Hepatocyte (in vitro differentiated cells): Measurements from ENCODE around the gene DPPA2. TPM values are rescaled to one million over a fixed set of nuclear protein-coding genes. Genes with fewer than 3 reads are reported as not detected.

ENCODE experiments used
- DNase-seq: peaks from one replicate; pipeline ENCODE4 v3.0.0-alpha.2; 2016; ENCODE audit warnings: low spot score
- H2AFZ ChIP-seq: fragments of 200-600 bp; sonication (generic); 2 replicates; pipeline ENCODE4 v1.6.0; 2016; ENCODE audit warnings: antibody characterized with exemption, mild to moderate bottlenecking
- H3K27ac ChIP-seq: fragments of 200-600 bp; sonication (generic); 2 replicates; pipeline ENCODE4 v1.5.1; 2016; ENCODE audit warnings: mild to moderate bottlenecking
- H3K27me3 ChIP-seq: fragments of 200-600 bp; sonication (generic); 2 replicates; pipeline ENCODE4 v1.6.1; 2016
- H3K36me3 ChIP-seq: fragments of 200-600 bp; sonication (generic); replicated peaks from 2 replicates; pipeline ENCODE4 v1.5.1; 2016; ENCODE audit warnings: low read depth; ENCODE audit not compliant: insufficient read depth
- H3K4me1 ChIP-seq: fragments of 200-600 bp; sonication (generic); 2 replicates; pipeline ENCODE4 v1.5.1; 2016; ENCODE audit warnings: mild to moderate bottlenecking, moderate library complexity; ENCODE audit not compliant: insufficient read depth
- H3K4me2 ChIP-seq: fragments of 200-600 bp; sonication (generic); 2 replicates; pipeline ENCODE4 v1.6.0; 2016
- H3K4me3 ChIP-seq: fragments of 200-600 bp; sonication (generic); 2 replicates; pipeline ENCODE4 v1.5.1; 2016; ENCODE audit warnings: mild to moderate bottlenecking
- H3K79me2 ChIP-seq: fragments of 200-600 bp; sonication (generic); 2 replicates; pipeline ENCODE4 v1.6.0; 2017; ENCODE audit warnings: mild to moderate bottlenecking
- H3K9me2 ChIP-seq: fragments of 200-600 bp; sonication (generic); replicated peaks from 2 replicates; pipeline ENCODE4 v1.6.0; 2017; ENCODE audit warnings: mild to moderate bottlenecking; ENCODE audit not compliant: insufficient read depth
- H3K9me3 ChIP-seq: fragments of 200-600 bp; sonication (generic); 2 replicates; pipeline ENCODE4 v1.5.1; 2016; ENCODE audit warnings: low read depth, mild to moderate bottlenecking
- H4K20me1 ChIP-seq: fragments of 200-600 bp; sonication (generic); 2 replicates; pipeline ENCODE4 v1.6.0; 2016; ENCODE audit warnings: mild to moderate bottlenecking; ENCODE audit not compliant: insufficient read depth, poor library complexity, severe bottlenecking
- CTCF ChIP-seq: fragments of 200-600 bp; sonication (generic); IDR thresholded peaks from 2 replicates; pipeline ENCODE4 v1.5.1; 2016; ENCODE audit warnings: antibody characterized with exemption, mild to moderate bottlenecking; ENCODE audit not compliant: poor library complexity
- EZH2 ChIP-seq: fragments of 200-600 bp; sonication (generic); IDR thresholded peaks from 2 replicates; pipeline ENCODE4 v1.6.1; 2016; ENCODE audit warnings: antibody characterized with exemption, mild to moderate bottlenecking, borderline replicate concordance
- EZH2phosphoT487 ChIP-seq: fragments of 200-600 bp; sonication (generic); IDR thresholded peaks from one replicate; pipeline ENCODE4 v1.6.1; 2018; ENCODE audit warnings: antibody characterized with exemption, mild to moderate bottlenecking, low read depth, moderate library complexity; ENCODE audit not compliant: unreplicated experiment, severe bottlenecking
- WGBS: methylation state at CpG from one replicate; pipeline ENCODE4 v1.1.6; 2016; ENCODE audit warnings: low lambda C conversion rate; ENCODE audit errors: missing lambda C conversion rate; 5-methylcytosine and 5-hydroxymethylcytosine counted together
- polyA plus RNA-seq: library from polyadenylated mRNA; unstranded; fragments of >200 nt; fragmentation: Nextera tagmentation; extraction: Ambion mirVana; gene quantifications from 2 replicates; pipeline ENCODE4 v1.2.1, GENCODE V29; 2016
- small RNA-seq: library from RNA; depleted of rRNA; stranded (forward); fragments of <200 nt; gene quantifications from one replicate; pipeline ENCODE3, GENCODE V24; 2014
- total RNA-seq: library from RNA; depleted of rRNA; stranded (reverse); fragments of >200 nt; gene quantifications from 2 replicates; pipeline ENCODE4 v1.2.3, GENCODE V29; 2014

DPPA2 gene
- total and polyA plus RNA-seq, 2 experiments from 2014 or later = not detected

GRCh38 chr3:109257269-109257668 is 59.0 kb downstream of the DPPA2 start:
- WGBS = 53% methylated on average over 2 of the region's 2 CpGs
- no peaks in the 10 kb centered on the region for H3K27me3 ChIP-seq
- no peaks in the 10 kb centered on the region for H4K20me1 ChIP-seq
- H3K9me2 ChIP-seq = no peaks in the 10 kb centered on the region
- H3K4me2 ChIP-seq = no peak overlapping the region
- H2AFZ ChIP-seq = no peak overlapping the region
- no peaks in the 10 kb centered on the region for H3K9me3 ChIP-seq
- H3K27ac ChIP-seq = no peak overlapping the region
- H3K4me3 ChIP-seq = no peak overlapping the region
- no peaks in the 10 kb centered on the region for H3K79me2 ChIP-seq
- peak; percentile 26 for DNase-seq
- TF ChIP-seq CTCF (no peak), EZH2phosphoT487 (no peak), EZH2 (no peak)
- H3K36me3 ChIP-seq = no peaks in the 10 kb centered on the region
- H3K4me1 ChIP-seq = no peaks in the 10 kb centered on the region

GRCh38 chr3:109254770-109255169 is 61.5 kb downstream of the DPPA2 start:
- Histone ChIP-seq H3K27ac (no peak overlapping the region), H3K36me3 (no peaks in the 10 kb centered on the region), H3K4me3 (no peak overlapping the region), H4K20me1 (no peaks in the 10 kb centered on the region), H3K79me2 (no peaks in the 10 kb centered on the region), H2AFZ (no peak overlapping the region), H3K9me3 (no peaks in the 10 kb centered on the region), H3K4me2 (no peak overlapping the region), H3K9me2 (no peaks in the 10 kb centered on the region), H3K27me3 (no peaks in the 10 kb centered on the region), H3K4me1 (no peaks in the 10 kb centered on the region)
- no peak for DNase-seq
- 49% methylated on average over 5 of the region's 5 CpGs for WGBS
- TF ChIP-seq EZH2 = no peak
- TF ChIP-seq CTCF = no peak
- TF ChIP-seq EZH2phosphoT487 = no peak

- Histone ChIP-seq H3K4me2 (no peak overlapping the region), H4K20me1 (no peaks in the 10 kb centered on the region), H3K27ac (no peak overlapping the region), H3K27me3 (no peaks in the 10 kb centered on the region), H3K4me3 (no peak overlapping the region), H3K36me3 (no peaks in the 10 kb centered on the region), H3K9me3 (no peaks in the 10 kb centered on the region), H3K4me1 (no peaks in the 10 kb centered on the region), H3K9me2 (no peaks in the 10 kb centered on the region), H2AFZ (no peak overlapping the region), H3K79me2 (no peaks in the 10 kb centered on the region)
- DNase-seq = no peak
- TF ChIP-seq EZH2phosphoT487 (no peak), EZH2 (no peak), CTCF (no peak)
- WGBS = 86% methylated on average over 3 of the region's 3 CpGs
These were observed 63.7 kb downstream of the DPPA2 start for GRCh38 chr3:109252641-109253040.

Small RNAs within 50 kb of the gene (small RNA-seq; reads per million reads assigned to genes)
- gene AC124945.1 = not detected
- gene RF00017 = not detected

Other genes with a start within 250 kb of the DPPA2 start
- gene MORC1, start 198.4 kb downstream of the DPPA2 start, total RNA-seq = 5.6 and 6.7 TPM in 2 replicates
- 2.8 and 5.7 TPM in 2 replicates for gene MORC1, start 198.4 kb downstream of the DPPA2 start, polyA plus RNA-seq
- gene C3orf85, start 179.8 kb downstream of the DPPA2 start, total RNA-seq = 19.3 and 33.4 TPM in 2 replicates
- gene C3orf85, start 179.8 kb downstream of the DPPA2 start, polyA plus RNA-seq = 40.5 and 52.2 TPM in 2 replicates
- gene DPPA4, start 21.0 kb upstream of the DPPA2 start, total RNA-seq = 9.5 and 11.4 TPM in 2 replicates
- gene DPPA4, start 21.0 kb upstream of the DPPA2 start, polyA plus RNA-seq = 4.3 and 6.6 TPM in 2 replicates